ENCODE data around the gene AP4S1.

The AP4S1 gene

GRCh38 chr14:31006703-31007102 lies 18.7 kb upstream of the AP4S1 start:
- DNase-seq (ENCODE audit: low read depth) = no peak

GRCh38 chr14:31009836-31010574 lies 15.4 kb upstream of the AP4S1 start:
- DNase-seq (ENCODE audit: low read depth) = no peak

- no peak for DNase-seq (ENCODE audit: low read depth)
Observed at GRCh38 chr14:31010935-31011334, 14.5 kb upstream of the AP4S1 start.

GRCh38 chr14:31013841-31014240 lies 11.6 kb upstream of the AP4S1 start:
- DNase-seq (ENCODE audit: low read depth) = no peak

- no peak for DNase-seq (ENCODE audit: low read depth)
Observed at GRCh38 chr14:31018057-31018645, 7.3 kb upstream of the AP4S1 start.

- no peak for DNase-seq (ENCODE audit: low read depth)
Observed at GRCh38 chr14:31020834-31021575, 4.4 kb upstream of the AP4S1 start.

- no peak for DNase-seq (ENCODE audit: low read depth)
Observed at GRCh38 chr14:31021576-31021949, 3.9 kb upstream of the AP4S1 start.

- DNase-seq (ENCODE audit: low read depth) = no peak
Observed at GRCh38 chr14:31022386-31022785, 3.1 kb upstream of the AP4S1 start.

GRCh38 chr14:31024010-31024480 lies 1.4 kb upstream of the AP4S1 start:
- no peak for DNase-seq (ENCODE audit: low read depth)

- no peak for DNase-seq (ENCODE audit: low read depth)
Observed at GRCh38 chr14:31024577-31025366, 677 bp upstream of the AP4S1 start.

GRCh38 chr14:31026077-31026449 lies 614 bp downstream of the AP4S1 start, which contains the start of gene STRN3:
Gene STRN3, minus strand, starts transcription at chr14:31026379. Its CDS starts 194 bp downstream, at chr14:31026185.
- no peak for DNase-seq (ENCODE audit: low read depth)

GRCh38 chr14:31026450-31027235 lies 1.2 kb downstream of the AP4S1 start:
- DNase-seq (ENCODE audit: low read depth) = peak; percentile 87

- no peak for DNase-seq (ENCODE audit: low read depth)
Observed at GRCh38 chr14:31027847-31028246, 2.4 kb downstream of the AP4S1 start.

- no peak for DNase-seq (ENCODE audit: low read depth)
Observed at GRCh38 chr14:31029016-31029970, 3.8 kb downstream of the AP4S1 start.

GRCh38 chr14:31030469-31030868 lies 5.0 kb downstream of the AP4S1 start:
- no peak for DNase-seq (ENCODE audit: low read depth)

GRCh38 chr14:31036552-31036951 lies 11.1 kb downstream of the AP4S1 start:
- DNase-seq (ENCODE audit: low read depth) = no peak

- no peak for DNase-seq (ENCODE audit: low read depth)
Observed at GRCh38 chr14:31037709-31038221, 12.3 kb downstream of the AP4S1 start.

GRCh38 chr14:31038521-31039166 lies 13.2 kb downstream of the AP4S1 start:
- DNase-seq (ENCODE audit: low read depth) = no peak

- no peak for DNase-seq (ENCODE audit: low read depth)
Observed at GRCh38 chr14:31042300-31042699, 16.9 kb downstream of the AP4S1 start.
